ENCODE measurements around the gene PURA.
"Not testable (repeated sequence)": the region's sequence is repeated elsewhere in the genome, so short reads cannot be mapped to it uniquely, and the experiment has no call there.

DNA sequence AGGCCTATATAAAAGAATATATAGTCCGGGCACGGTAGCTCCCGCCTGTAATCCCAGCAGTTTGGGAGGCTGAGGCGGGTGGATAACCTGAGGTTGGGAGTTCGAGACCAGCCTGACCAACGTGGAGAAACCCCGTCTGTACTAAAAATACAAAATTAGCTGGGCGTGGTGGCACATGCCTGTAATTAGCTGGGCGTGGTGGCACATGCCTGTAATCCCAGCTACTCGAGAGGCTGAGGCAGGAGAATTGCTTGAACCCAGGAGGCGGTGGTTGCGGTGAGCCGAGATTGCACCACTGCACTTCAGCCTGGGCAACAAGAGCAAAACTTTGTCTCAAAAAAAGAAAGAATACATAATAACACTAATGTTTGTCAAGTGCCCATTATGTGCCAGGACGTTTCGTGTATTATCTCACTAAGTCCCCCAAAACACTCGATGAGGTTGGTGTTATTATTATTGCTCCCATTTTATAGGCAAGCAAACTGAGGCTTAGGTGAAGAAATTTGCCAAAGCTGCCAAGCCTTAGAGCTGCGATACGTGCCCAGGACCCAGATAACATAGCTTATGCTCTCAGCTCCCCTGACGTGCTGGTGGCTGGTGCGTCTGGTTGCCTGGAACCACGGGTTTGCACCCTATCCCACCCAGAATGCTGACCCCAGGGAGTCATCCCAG, 40.9 kb downstream of the PURA start:
- TF ChIP-seq POLR2AphosphoS5 (IDR thresholded peaks at IDR 0.05; ENCODE audit: low read depth, low read length); TAF1 (IDR thresholded peaks at IDR 0.05; ENCODE audit: borderline replicate concordance, low read depth, low read length): not testable (repeated sequence)

Measured in GM12892 (cell line).